Measurements from ENCODE around the gene INIP. TPM values are rescaled to one million over a fixed set of nuclear protein-coding genes. Genes with fewer than 3 reads are reported as not detected.

Gene INIP, protein sequence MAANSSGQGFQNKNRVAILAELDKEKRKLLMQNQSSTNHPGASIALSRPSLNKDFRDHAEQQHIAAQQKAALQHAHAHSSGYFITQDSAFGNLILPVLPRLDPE
- 10 to 100 TPM; 11.6 to 14.2 (median 13.0) TPM for total RNA-seq

DNA sequence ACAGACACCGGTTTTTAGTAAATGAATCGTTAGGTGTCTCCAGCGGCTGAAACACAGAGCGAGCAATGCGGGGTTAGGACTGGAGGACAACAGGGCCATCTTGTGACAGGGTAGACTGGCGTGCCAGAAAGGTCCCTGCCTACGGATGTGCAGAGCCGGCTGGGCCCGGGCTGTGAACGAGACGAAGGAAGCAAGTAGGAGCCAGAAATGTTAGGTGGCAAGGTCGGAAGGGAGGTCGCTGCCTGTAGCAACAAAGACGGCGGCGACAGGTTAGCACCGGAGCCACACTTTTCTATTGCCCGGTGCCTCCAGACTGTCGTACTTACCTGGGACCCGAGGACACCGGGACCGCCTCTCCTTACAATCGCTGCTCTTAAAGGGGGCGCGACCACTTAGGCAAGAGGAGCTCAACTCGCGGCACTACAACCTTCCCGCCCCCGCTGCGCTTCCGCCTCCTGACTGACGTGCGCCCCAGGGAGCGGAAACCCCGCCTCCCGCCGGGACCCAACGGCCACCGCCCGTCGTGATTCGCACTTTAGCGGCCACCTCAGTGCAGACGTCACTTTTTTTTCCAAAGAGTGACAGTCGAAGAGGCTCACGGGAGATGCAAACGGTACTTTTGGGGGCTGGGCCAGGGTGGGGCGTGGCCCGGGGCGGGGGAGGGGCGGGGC is at the start of gene INIP:
Gene INIP (minus strand): TSS at position 457 of the 671 bp plus-strand sequence. CDS start 1,632 bp downstream, outside the sequence.
- 0% methylated on average over 5 to 16 of the region's 51 CpGs for WGBS, 2 donors (ENCODE audit: low coverage in 1 of 2)
- Histone ChIP-seq H3K36me3 (peaks cover 0 to 21% of the 10 kb centered on the region in 2 donors), H3K9me3 (no peaks in the 10 kb centered on the region), H3K4me1 (peaks cover 0 to 21% (median 6%) of the 10 kb centered on the region in 3 donors), H3K27ac (peak within 1 kb of the TSS; percentile 72 to 91 (median 84)), H3K4me3 (peak within 1 kb of the TSS; percentile 56 to 75), H3K27me3 (no peaks in the 10 kb centered on the region)
- TF ChIP-seq POLR2AphosphoS5 (IDR thresholded peaks at IDR 0.05) = peak; percentile 83
- TF ChIP-seq CTCF (IDR thresholded peaks at IDR 0.05) = peak in 2 of 4 experiments; percentile 18 to 21
- peak in 1 of 2 donors; percentile 21 for TF ChIP-seq POLR2A (IDR thresholded peaks at IDR 0.05)
- no peak for TF ChIP-seq EP300 (IDR thresholded peaks at IDR 0.05)
- ATAC-seq = peak; percentile 99

- no peak overlapping the region for H3K4me3 ChIP-seq
- no peak for ATAC-seq
- no peaks in the 10 kb centered on the region for H3K27me3 ChIP-seq
- no peaks in the 10 kb centered on the region for H3K9me3 ChIP-seq
- TF ChIP-seq EP300 (IDR thresholded peaks at IDR 0.05) = no peak
- TF ChIP-seq POLR2AphosphoS5 (IDR thresholded peaks at IDR 0.05) = no peak
- TF ChIP-seq POLR2A (IDR thresholded peaks at IDR 0.05) = no peak
- no peak for TF ChIP-seq CTCF (IDR thresholded peaks at IDR 0.05)
- no peak overlapping the region for H3K27ac ChIP-seq
- H3K4me1 ChIP-seq = no peaks in the 10 kb centered on the region
- WGBS, 2 donors (ENCODE audit: low coverage in 1 of 2) = 77 to 100% methylated on average over 1 of the region's 1 CpG
- H3K36me3 ChIP-seq = no peaks in the 10 kb centered on the region
Measured at GRCh38 chr9:112765281-112765680, 47.4 kb upstream of the INIP start.

DNA sequence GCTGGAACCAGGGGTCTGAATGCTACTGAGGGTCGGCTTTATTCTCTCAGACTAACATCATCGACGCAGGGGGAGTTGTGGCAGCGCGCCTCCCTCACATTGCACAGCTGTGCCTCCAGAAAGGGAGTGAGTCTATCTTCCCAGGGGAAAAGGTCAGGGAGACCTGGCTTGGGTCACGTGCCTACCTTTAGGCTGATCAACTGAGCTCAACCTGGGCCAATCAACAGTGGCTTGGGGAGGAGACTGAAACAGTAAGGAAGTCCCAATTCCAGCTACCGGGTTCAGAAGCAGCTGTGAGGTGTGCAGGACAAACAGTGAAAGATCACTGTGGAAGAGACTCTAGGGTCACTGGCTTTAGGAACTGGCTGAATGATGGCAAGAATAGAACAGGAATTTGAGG is 46.9 kb upstream of the INIP start:
- no peaks in the 10 kb centered on the region for H3K9me3 ChIP-seq
- ATAC-seq = no peak
- WGBS, 2 donors (ENCODE audit: low coverage in 1 of 2) = 25 to 70% methylated on average over 1 to 7 of the region's 7 CpGs
- H3K36me3 ChIP-seq = no peaks in the 10 kb centered on the region
- no peak overlapping the region for H3K4me3 ChIP-seq
- no peaks in the 10 kb centered on the region for H3K27me3 ChIP-seq
- TF ChIP-seq EP300 (IDR thresholded peaks at IDR 0.05) (no peak), POLR2AphosphoS5 (IDR thresholded peaks at IDR 0.05) (no peak), CTCF (IDR thresholded peaks at IDR 0.05) (no peak), POLR2A (IDR thresholded peaks at IDR 0.05) (no peak)
- no peaks in the 10 kb centered on the region for H3K4me1 ChIP-seq
- no peak overlapping the region for H3K27ac ChIP-seq

- ATAC-seq = no peak
- H3K36me3 ChIP-seq = no peaks in the 10 kb centered on the region
- no peak overlapping the region for H3K27ac ChIP-seq
- no peak overlapping the region for H3K4me3 ChIP-seq
- WGBS, 2 donors (ENCODE audit: low coverage in 1 of 2) = 72 to 74% methylated on average over 5 of the region's 5 CpGs
- no peaks in the 10 kb centered on the region for H3K27me3 ChIP-seq
- no peaks in the 10 kb centered on the region for H3K9me3 ChIP-seq
- TF ChIP-seq POLR2AphosphoS5 (IDR thresholded peaks at IDR 0.05) (no peak), POLR2A (IDR thresholded peaks at IDR 0.05) (no peak), CTCF (IDR thresholded peaks at IDR 0.05) (no peak), EP300 (IDR thresholded peaks at IDR 0.05) (no peak)
- no peaks in the 10 kb centered on the region for H3K4me1 ChIP-seq
Measured at GRCh38 chr9:112764344-112764743, 46.4 kb upstream of the INIP start.

Data from gastroesophageal sphincter (tissue), 4 donors.